Right cardiac atrium (tissue), 5 donors: Measurements from ENCODE around the gene DHRS9. TPM values are rescaled to one million over a fixed set of nuclear protein-coding genes. Genes with fewer than 3 reads are reported as not detected.
A peak's percentile ranks its signal among the peaks of the same experiment; 100 is the strongest.

Experiments used
- ATAC-seq, 2 donors: fragments of 200-7000 bp; cut with Tn5 transposase; one replicate each; pipeline versions ENCODE4 v1.8.0 to v1.9.1; 2020; ENCODE audit warnings: moderate library complexity in 2 of 2, mild to moderate bottlenecking in 1 of 2
- DNase-seq, 3 donors: peaks; one replicate each; pipeline ENCODE4 v3.0.0-alpha.2; 2020
- H3K27ac ChIP-seq: one replicate; pipeline ENCODE4 v1.5.1; 2013; ENCODE audit warnings: mild to moderate bottlenecking, low read length, control low read depth, moderate library complexity
- H3K27me3 ChIP-seq: one replicate; pipeline ENCODE4 v1.6.1; 2013; ENCODE audit not compliant: control insufficient read depth, insufficient read depth
- H3K4me1 ChIP-seq: one replicate; pipeline ENCODE4 v1.6.1; 2013; ENCODE audit warnings: low read length; ENCODE audit not compliant: control insufficient read depth, insufficient read depth
- H3K4me3 ChIP-seq: one replicate; pipeline ENCODE4 v1.5.1; 2013; ENCODE audit warnings: low read length, control low read depth
- H3K9me3 ChIP-seq: one replicate; pipeline ENCODE4 v1.6.1; 2013; ENCODE audit warnings: low read length; ENCODE audit not compliant: control insufficient read depth
- WGBS: extraction: QIAGEN DNeasy Blood & Tissue Kit; methylation state at CpG from one replicate; pipeline ENCODE4 v1.1.7; 2013; 5-methylcytosine and 5-hydroxymethylcytosine counted together
- intact Hi-C, 4 donors: fragments of 100-400 bp; cut with DNase I; formaldehyde crosslinking; loops; one replicate each; pipeline versions ENCODE4 v1.11.0 to v1.14.0; 2022 to 2023
- long read RNA-seq, 4 donors: library from polyadenylated mRNA; unstranded; transcript quantifications; one replicate each; pipeline ENCODE4 v2.0.0, GENCODE V29; 2020 to 2021
- polyA plus RNA-seq: library from polyadenylated mRNA; stranded (reverse); fragments of 200-250 nt; gene quantifications from one replicate; pipeline ENCODE4 v1.2.3, GENCODE V29; 2013
- total RNA-seq, 4 donors: library from RNA; stranded (reverse); fragmentation: NEBNext Ultra II Directional; extraction: Animal tissue kit (Norgen Biotek cat#: 25700); gene quantifications; one replicate each; pipeline ENCODE4 v1.2.1, GENCODE V29; 2021
- donor health status: healthy with polysubstance abuse.
- donor health status: DM: no; HTN: yes; CAD: no.
- donor health status: DM: no; HTN: no; CAD: no.
- donor health status: DM: no; HTN: yes; CAD: no; lungs with severe emphysema.
- donor health status: DM: yes; HTN: yes; CAD: no.

DHRS9 gene
- total RNA-seq (10 to 100 TPM; 44.7 to 84.0 (median 55.3) TPM), polyA plus RNA-seq (51.8 TPM)
- long read RNA-seq, donor 1, partial matches to known transcripts = 38 of 40 reads
- long read RNA-seq, donor 1, other reads (novel, unspliced or antisense) = 2 of 40 reads
- long read RNA-seq, donor 2, partial matches to known transcripts = 40 of 43 reads
- long read RNA-seq, donor 2, other reads (novel, unspliced or antisense) = 3 of 43 reads
- long read RNA-seq, donor 3, partial matches to known transcripts = 86 of 90 reads
- long read RNA-seq, donor 3, other reads (novel, unspliced or antisense) = 4 of 90 reads
- long read RNA-seq, donor 4, partial matches to known transcripts = 24 of 28 reads
- long read RNA-seq, donor 4, other reads (novel, unspliced or antisense) = 4 of 28 reads

DNA sequence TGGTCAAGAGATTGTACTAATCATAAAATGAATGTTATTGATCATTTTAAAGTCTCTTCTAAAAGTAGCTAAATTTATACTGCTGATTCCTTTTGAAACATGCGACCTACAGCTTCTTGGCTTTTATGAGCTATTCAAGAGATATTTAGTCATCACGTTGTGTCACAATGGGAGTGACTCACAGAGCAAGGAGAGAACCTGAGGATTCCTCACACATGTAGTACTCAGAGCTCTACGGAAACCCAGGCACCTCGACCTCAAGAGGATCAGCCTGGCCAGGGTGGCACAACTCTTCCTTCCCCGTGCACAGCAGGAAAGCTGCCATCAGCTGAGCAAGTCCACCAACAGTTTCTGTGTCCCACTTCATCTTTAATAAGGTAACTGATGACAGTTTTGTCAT, at the start of gene DHRS9:
DHRS9 (plus strand) TSS at position 223 of the 400 bp plus-strand sequence. CDS start 12,019 bp downstream, outside the sequence.
- no peak for ATAC-seq
- no peak within 1 kb of the TSS for H3K27ac ChIP-seq
- H3K4me1 ChIP-seq = peaks cover 2% of the 10 kb centered on the region
- 68% methylated on average over 5 of the region's 5 CpGs for WGBS
- no peak within 1 kb of the TSS for H3K4me3 ChIP-seq
- intact Hi-C loops = no loop called here
- no peaks in the 10 kb centered on the region for H3K9me3 ChIP-seq
- H3K27me3 ChIP-seq = no peaks in the 10 kb centered on the region
- DNase-seq = no peak

DNA sequence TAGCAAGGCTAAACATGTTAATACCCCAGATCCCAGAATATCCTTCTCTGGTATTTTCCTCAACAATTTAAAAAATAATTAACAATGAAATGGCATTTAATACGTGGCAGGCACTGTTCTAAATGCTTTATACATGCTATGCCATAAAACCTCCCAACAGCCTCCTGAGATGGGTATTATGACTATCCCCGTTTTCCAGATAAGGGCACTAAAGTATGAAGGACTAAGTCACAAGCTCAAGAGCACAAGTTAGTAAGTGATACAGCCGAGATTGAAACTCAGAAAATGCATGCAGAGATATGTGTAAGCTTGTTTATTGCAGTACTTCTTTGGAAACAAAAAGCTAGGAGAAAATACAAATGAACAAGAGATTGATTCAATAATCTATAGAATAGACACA, 46.2 kb upstream of the DHRS9 start:
- no peak for ATAC-seq
- DNase-seq = no peak
- no peak overlapping the region for H3K27ac ChIP-seq
- intact Hi-C loops = no loop called here
- no peaks in the 10 kb centered on the region for H3K4me1 ChIP-seq
- no peaks in the 10 kb centered on the region for H3K9me3 ChIP-seq
- H3K4me3 ChIP-seq = no peak overlapping the region
- H3K27me3 ChIP-seq = no peaks in the 10 kb centered on the region
- 38% methylated on average over 3 of the region's 3 CpGs for WGBS

DNA sequence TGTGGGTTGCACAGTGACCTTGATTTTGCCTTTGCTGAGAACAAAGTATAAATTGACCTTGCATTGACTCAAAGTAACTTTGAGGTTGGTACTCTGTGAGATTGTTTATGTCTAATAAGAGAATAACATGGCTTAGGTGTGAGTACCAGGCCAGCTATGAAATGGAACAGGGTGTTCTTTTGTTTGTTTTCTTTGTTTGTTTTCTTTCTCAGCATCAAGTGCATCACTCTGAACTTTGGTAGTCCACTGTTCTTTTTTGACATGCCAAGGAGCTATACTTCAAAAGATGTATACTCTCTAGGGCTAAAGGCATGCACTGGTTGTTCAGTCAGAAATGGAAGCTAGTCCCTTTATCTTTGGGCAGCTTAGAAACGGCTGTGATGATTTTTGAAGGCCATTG, 43.3 kb upstream of the DHRS9 start:
- H3K4me3 ChIP-seq = no peak overlapping the region
- intact Hi-C loops = no loop called here
- ATAC-seq (no peak), DNase-seq (no peak)
- no peaks in the 10 kb centered on the region for H3K27me3 ChIP-seq
- H3K4me1 ChIP-seq = no peaks in the 10 kb centered on the region
- H3K27ac ChIP-seq = no peak overlapping the region
- 47% methylated on average over 1 of the region's 1 CpG for WGBS
- H3K9me3 ChIP-seq = no peaks in the 10 kb centered on the region

DNA sequence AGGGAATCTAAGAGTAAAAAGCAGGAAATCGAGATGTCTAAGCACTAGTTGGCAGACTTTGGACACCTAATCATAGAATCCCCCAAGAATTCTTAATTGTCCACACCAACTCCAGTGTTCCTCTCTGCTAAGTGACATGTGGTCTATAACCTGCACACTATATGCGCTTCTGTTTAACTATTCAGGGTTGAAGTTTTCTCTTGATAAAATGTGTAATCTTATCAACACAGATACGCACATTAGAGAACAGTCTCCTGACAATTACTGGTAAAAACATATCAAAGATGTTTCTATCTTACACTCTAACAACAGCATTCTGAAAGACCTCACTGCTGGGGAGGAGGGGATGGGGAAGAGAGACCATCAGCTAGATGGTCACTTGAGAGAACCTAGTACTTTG, 42.1 kb upstream of the DHRS9 start:
- no peak for ATAC-seq
- H3K27ac ChIP-seq = no peak overlapping the region
- intact Hi-C loops = no loop called here
- no peak overlapping the region for H3K4me3 ChIP-seq
- H3K9me3 ChIP-seq = no peaks in the 10 kb centered on the region
- no peaks in the 10 kb centered on the region for H3K4me1 ChIP-seq
- 34% methylated on average over 3 of the region's 3 CpGs for WGBS
- no peak for DNase-seq
- H3K27me3 ChIP-seq = no peaks in the 10 kb centered on the region

DNA sequence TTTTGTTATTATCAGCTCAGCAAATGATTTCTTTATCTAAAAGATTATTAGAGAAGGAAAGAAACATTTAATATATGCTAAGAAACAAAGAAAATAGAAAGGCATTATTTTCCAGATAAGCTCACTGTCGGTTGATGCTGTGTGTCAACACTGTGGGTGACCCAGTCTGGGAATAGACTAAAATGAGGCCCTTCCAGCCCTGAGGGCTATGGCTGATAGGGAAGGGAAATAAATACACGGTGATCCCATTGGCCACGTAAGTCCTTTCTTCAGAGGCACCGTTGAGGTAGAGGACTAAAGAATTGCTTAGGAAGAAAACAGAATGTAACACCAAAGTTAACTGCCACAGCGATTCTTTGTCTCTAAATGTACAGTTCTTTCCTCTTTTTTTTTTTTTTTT, 40.0 kb upstream of the DHRS9 start:
- WGBS = 41% methylated on average over 5 of the region's 5 CpGs
- ATAC-seq (no peak), DNase-seq (no peak)
- no peak overlapping the region for H3K27ac ChIP-seq
- H3K4me1 ChIP-seq = no peaks in the 10 kb centered on the region
- H3K9me3 ChIP-seq = no peaks in the 10 kb centered on the region
- H3K4me3 ChIP-seq = no peak overlapping the region
- intact Hi-C loops = no loop called here
- no peaks in the 10 kb centered on the region for H3K27me3 ChIP-seq

DNA sequence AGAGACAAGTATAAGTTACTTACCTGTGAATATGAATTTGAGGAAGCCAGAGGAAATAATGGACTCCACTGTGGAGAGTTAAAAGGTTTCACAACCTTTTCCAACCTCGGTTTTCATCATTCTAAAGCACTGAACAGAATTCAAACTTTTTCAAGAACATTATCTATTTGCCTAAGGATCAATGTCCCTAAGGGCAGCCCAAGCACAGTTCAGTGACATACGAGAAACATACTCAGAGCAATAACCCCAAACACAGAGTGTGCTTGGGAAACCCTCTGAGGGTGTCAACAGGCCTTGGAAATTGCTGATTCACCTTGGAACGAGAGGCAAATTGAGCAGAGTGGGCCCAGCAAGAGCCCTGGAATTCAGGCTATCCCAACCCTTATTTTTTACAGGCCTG, 38.2 kb upstream of the DHRS9 start, which contains the start of gene ABCB11:
ABCB11 (minus strand) TSS at position 123 of the 400 bp plus-strand sequence. CDS start 13,199 bp downstream, outside the sequence.
- intact Hi-C loops = no loop called here
- Histone ChIP-seq H3K9me3 (peaks cover 2% of the 10 kb centered on the region), H3K27ac (no peak within 1 kb of the TSS), H3K4me3 (no peak within 1 kb of the TSS), H3K4me1 (no peaks in the 10 kb centered on the region), H3K27me3 (no peaks in the 10 kb centered on the region)
- no peak for DNase-seq
- ATAC-seq = peak in 1 of 2 donors; percentile 53
- WGBS = 54% methylated on average over 3 of the region's 3 CpGs

DNA sequence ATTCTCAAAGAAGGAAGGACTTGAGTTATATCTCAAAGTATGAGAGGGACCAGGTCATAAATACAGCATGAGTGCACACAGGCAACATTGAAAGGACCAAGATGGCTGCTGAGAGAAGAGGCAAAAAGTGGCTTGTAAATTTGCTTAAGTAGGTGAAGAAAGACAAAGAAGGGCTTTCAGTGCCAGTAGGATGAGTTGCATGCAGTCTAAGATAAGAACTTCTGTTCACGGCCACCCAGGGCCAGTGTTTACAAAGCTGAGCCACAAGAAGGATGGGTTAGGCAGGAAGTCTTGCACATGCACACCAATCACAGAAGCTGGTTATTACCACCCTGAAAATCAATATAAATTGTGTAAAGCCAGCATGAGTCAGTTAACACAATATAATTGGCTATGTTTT, 35.1 kb upstream of the DHRS9 start:
- WGBS = 46% methylated on average over 1 of the region's 1 CpG
- intact Hi-C loops = no loop called here
- DNase-seq (no peak), ATAC-seq (no peak)
- Histone ChIP-seq H3K27me3 (no peaks in the 10 kb centered on the region), H3K4me1 (no peaks in the 10 kb centered on the region), H3K4me3 (no peak overlapping the region), H3K9me3 (peaks cover 2% of the 10 kb centered on the region), H3K27ac (no peak overlapping the region)

DNA sequence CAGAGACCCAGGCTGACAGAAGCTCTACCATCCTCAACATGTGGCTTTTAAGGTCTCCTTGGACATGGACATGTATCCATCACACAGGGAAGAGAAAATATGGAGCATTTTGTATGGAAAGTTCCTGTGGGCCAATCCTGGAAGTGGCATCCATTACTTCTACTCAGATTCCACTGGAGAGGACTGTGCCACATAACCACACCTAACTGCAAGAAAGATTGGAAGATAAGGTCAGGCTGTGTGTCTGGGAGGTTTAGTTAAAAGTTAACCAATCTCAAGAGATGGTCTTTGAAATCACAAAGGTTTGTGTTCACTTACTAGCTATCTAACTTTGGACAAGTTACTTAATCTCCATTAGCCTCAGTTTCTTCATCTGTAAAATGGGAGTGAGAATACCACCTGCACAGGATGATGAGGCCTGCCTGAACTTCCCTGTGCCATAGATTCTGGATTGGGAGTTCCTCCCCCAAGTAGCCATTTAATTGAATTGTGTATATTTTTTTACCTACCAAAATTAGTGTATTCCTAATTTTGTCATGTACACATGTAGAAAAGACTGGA, 34.3 kb upstream of the DHRS9 start:
- Histone ChIP-seq H3K4me3 (no peak overlapping the region), H3K27ac (no peak overlapping the region), H3K4me1 (no peaks in the 10 kb centered on the region), H3K27me3 (no peaks in the 10 kb centered on the region), H3K9me3 (peaks cover 2% of the 10 kb centered on the region)
- intact Hi-C loops = no loop called here
- ATAC-seq (no peak), DNase-seq (no peak)

DNA sequence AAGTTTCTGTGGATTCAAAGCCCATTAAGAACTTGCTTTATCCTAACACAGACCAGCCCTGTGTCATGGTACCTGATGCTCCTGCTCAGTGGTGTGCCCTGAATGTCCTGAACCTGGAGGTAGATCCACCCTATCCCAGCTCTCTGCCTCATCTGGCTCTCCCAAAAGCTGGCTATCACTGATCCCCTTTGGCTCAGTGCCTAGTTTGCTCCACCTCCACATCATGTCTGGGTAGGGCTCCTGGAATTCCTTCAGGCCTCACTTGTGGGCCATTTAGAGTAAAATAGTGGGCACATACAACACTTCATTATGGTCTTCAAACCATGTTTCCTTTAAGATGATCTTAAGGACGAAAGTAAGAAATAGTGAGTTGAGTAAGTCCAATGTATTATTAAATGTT, 33.5 kb upstream of the DHRS9 start:
- Histone ChIP-seq H3K4me1 (no peaks in the 10 kb centered on the region), H3K4me3 (no peak overlapping the region), H3K27ac (no peak overlapping the region), H3K27me3 (no peaks in the 10 kb centered on the region), H3K9me3 (peaks cover 2% of the 10 kb centered on the region)
- intact Hi-C loops = no loop called here
- WGBS = 77% methylated on average over 1 of the region's 1 CpG
- no peak for ATAC-seq
- DNase-seq = no peak

DNA sequence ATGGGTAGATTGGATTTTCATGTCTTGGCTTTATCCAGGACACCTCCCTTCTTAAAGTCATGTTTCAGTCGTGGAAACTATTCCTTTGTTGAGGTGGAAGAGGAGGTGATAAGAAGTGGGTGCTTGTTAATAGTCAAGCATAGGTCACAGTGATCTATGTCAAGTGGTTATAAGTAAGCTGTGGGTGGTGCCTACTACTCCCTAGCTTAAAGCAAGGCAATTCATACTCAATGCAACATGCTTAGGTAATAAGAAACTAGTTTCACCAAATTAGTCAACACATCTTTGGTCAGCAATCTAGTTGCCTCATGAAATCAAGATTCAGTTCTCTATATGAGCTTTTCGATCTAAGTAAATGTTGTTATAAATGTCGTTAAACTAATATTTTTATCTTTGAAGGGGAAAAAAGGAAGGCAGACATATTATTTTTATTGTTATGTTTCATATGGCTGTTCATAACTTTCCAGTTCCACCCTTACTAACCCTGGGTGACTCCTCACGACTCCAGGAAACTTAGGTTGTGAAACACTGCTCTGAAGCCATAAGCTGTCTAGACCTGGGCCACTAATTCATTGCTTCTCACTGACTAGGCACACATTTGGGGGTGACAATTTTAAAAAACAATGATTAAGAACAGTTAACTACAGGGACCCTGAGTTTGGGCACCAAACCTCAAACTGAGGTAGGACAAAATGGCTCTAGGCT, 32.5 kb upstream of the DHRS9 start:
- H3K4me1 ChIP-seq = no peaks in the 10 kb centered on the region
- DNase-seq (no peak), ATAC-seq (no peak)
- no peaks in the 10 kb centered on the region for H3K27me3 ChIP-seq
- no peak overlapping the region for H3K27ac ChIP-seq
- WGBS = 67% methylated on average over 4 of the region's 4 CpGs
- H3K9me3 ChIP-seq = peaks cover 2% of the 10 kb centered on the region
- no peak overlapping the region for H3K4me3 ChIP-seq
- intact Hi-C loops = no loop called here

DNA sequence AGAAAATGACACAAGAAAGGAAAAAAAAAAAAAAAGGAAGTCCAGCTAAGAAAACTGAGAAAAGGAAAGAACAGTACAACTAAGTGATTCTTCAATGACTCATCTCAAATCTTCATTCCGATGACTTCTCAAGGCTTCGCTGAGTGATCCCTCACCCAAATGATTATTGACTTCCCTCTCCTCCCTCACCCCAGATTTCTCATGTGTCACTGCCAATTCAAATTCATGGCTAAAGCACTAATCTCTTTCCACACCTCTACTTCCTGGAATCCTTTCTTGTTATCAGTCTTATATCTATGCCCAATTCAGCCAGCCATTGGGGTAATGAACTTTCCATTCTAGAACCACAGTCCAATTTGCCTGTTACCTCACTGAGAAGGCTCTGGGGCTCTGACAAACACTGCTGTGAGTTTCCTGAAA, 31.0 kb upstream of the DHRS9 start:
- Histone ChIP-seq H3K9me3 (peaks cover 2% of the 10 kb centered on the region), H3K4me1 (no peaks in the 10 kb centered on the region), H3K27ac (no peak overlapping the region), H3K27me3 (no peaks in the 10 kb centered on the region), H3K4me3 (no peak overlapping the region)
- no peak for ATAC-seq
- intact Hi-C loops = no loop called here
- DNase-seq = no peak
- 70% methylated on average over 2 of the region's 2 CpGs for WGBS
